Gastroesophageal sphincter (tissue), 4 donors: Measurements from ENCODE around the gene C11orf86. TPM values are rescaled to one million over a fixed set of nuclear protein-coding genes. Genes with fewer than 3 reads are reported as not detected.
"Not testable (repeated sequence)": the region's sequence is repeated elsewhere in the genome, so short reads cannot be mapped to it uniquely, and the experiment has no call there.

Source experiments
- ATAC-seq: fragments of 150-250 bp; one replicate; pipeline ENCODE4 v1.9.1; 2016; ENCODE audit warnings: mild to moderate bottlenecking, moderate library complexity
- H3K27ac ChIP-seq, 4 donors: fragments of 200-600 bp; sonication (generic) in 3 of 4; 1 replicate in 3 of 4; 2 replicates in 1 of 4; pipeline ENCODE4 v1.5.1; 2016 to 2019
- H3K27me3 ChIP-seq: fragments of 200-600 bp; sonication (generic); one replicate; pipeline ENCODE4 v1.5.1; 2019
- H3K36me3 ChIP-seq, 2 donors: fragments of 200-600 bp; sonication (generic); one replicate each; pipeline ENCODE4 v1.5.1; 2019; ENCODE audit warnings: control low read depth in 1 of 2
- H3K4me1 ChIP-seq, 3 donors: fragments of 200-600 bp; sonication (generic); 1 replicate in 2 of 3; 2 replicates in 1 of 3; pipeline ENCODE4 v1.5.1; 2016 to 2019; ENCODE audit warnings: control low read depth in 2 of 3
- H3K4me3 ChIP-seq, 2 donors: fragments of 200-600 bp; sonication (generic); one replicate each; pipeline ENCODE4 v1.5.1; 2019; ENCODE audit warnings: mild to moderate bottlenecking in 1 of 2, moderate library complexity in 1 of 2
- H3K9me3 ChIP-seq, 3 donors: fragments of 200-600 bp; sonication (generic); one replicate each; pipeline ENCODE4 v1.5.1; 2017 to 2019; ENCODE audit warnings: control low read depth in 2 of 3
- EP300 ChIP-seq: sonication (generic); formaldehyde crosslinking; IDR thresholded peaks from one replicate; pipeline ENCODE4 v1.6.1; 2017; ENCODE audit warnings: antibody characterized with exemption, mild to moderate bottlenecking
- POLR2A ChIP-seq, 2 donors: fragments of 450-650 bp; IDR thresholded peaks; one replicate each; pipeline ENCODE4 v1.6.1; 2017; ENCODE audit warnings: antibody characterized with exemption in 2 of 2, mild to moderate bottlenecking in 2 of 2, moderate library complexity in 1 of 2
- POLR2AphosphoS5 ChIP-seq: sonication (generic); formaldehyde crosslinking; IDR thresholded peaks from one replicate; pipeline ENCODE4 v1.6.1; 2017; ENCODE audit warnings: antibody characterized with exemption
- WGBS, 2 donors: methylation state at CpG; one replicate each; pipeline ENCODE4 v1.1.5; 2018; ENCODE audit warnings: low coverage in 1 of 2; 5-methylcytosine and 5-hydroxymethylcytosine counted together
- total RNA-seq, 4 donors: library from RNA; depleted of rRNA; stranded (reverse); fragments of >200 nt; gene quantifications; one replicate each; pipeline ENCODE4 v1.1.0, GENCODE V29; 2016
- TF ChIP-seq, protein P1 (sequence below), 4 experiments: fragments of 200-600 bp in 2 of 4; fragments of 450-650 bp in 2 of 4; sonication (generic) in 1 of 4; IDR thresholded peaks; one replicate each; pipeline ENCODE4 v1.5.1; 2017 to 2019; ENCODE audit warnings: antibody characterized with exemption in 4 of 4, mild to moderate bottlenecking in 2 of 4, moderate library complexity in 2 of 4

The C11orf86 gene
- total RNA-seq, 4 donors from 2014 or later = not detected

DNA sequence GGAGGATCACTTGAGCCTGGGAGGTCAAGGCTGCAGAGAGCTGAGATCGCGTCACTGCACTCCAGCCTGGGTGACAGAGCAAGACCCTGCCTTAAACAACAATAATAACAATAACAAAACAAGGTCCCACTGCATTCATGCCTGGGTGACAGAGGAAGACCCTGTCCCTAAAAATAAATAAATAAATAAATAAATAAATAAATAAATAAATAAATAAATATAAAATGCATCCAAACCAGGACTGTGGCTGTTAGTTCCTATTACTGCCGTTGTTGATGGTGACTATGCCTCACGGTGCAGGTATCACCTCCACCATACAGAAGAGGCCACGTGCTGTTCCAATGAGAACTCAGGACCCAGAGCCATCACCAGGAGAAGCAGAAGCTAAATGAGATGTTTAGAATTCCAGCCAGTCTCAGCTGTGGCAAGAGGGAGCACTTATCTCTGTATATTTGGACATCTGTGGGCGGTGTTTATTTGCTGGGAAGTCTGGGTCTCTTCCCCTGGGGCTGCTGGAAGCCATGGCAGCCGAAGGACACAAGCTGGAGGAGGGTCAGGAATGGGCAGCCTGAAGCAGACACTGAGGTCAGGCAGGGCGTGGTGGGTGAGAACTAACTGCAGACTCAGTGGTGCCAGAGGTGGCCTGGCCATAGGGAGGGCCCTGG lies 21.6 kb downstream of the C11orf86 start:
- no peak overlapping the region for H3K27ac ChIP-seq
- H3K27me3 ChIP-seq = peaks cover 23% of the 10 kb centered on the region
- no peak for TF ChIP-seq POLR2AphosphoS5
- no peak for TF ChIP-seq POLR2A (IDR thresholded peaks at IDR 0.05)
- TF ChIP-seq, protein P1, sequence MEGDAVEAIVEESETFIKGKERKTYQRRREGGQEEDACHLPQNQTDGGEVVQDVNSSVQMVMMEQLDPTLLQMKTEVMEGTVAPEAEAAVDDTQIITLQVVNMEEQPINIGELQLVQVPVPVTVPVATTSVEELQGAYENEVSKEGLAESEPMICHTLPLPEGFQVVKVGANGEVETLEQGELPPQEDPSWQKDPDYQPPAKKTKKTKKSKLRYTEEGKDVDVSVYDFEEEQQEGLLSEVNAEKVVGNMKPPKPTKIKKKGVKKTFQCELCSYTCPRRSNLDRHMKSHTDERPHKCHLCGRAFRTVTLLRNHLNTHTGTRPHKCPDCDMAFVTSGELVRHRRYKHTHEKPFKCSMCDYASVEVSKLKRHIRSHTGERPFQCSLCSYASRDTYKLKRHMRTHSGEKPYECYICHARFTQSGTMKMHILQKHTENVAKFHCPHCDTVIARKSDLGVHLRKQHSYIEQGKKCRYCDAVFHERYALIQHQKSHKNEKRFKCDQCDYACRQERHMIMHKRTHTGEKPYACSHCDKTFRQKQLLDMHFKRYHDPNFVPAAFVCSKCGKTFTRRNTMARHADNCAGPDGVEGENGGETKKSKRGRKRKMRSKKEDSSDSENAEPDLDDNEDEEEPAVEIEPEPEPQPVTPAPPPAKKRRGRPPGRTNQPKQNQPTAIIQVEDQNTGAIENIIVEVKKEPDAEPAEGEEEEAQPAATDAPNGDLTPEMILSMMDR (IDR thresholded peaks at IDR 0.05) = no peak
- TF ChIP-seq EP300 = no peak
- H3K4me3 ChIP-seq = no peak overlapping the region
- no peaks in the 10 kb centered on the region for H3K9me3 ChIP-seq
- H3K36me3 ChIP-seq = no peaks in the 10 kb centered on the region
- no peaks in the 10 kb centered on the region for H3K4me1 ChIP-seq
- ATAC-seq = peak; percentile 25
- 51 to 73% methylated on average over 5 to 6 of the region's 8 CpGs for WGBS, 2 donors

DNA sequence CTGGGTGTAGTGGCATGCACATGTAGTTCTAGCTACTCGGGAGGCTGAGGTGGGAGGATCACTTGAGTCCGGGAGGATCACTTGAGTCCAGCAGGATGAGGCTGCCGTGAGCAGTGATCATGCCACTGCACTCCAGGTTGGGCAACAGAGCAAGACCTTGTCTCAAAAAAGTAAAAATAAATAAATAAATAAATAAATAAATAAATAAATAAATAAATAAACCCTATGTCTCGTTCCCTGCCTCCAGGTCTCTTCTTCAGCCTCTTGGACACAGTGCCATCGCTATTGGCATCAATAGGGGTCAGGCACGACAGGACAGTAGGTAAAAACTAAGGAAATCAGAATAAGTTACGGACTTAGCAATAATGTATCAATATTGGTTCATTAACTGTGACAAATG lies 24.5 kb downstream of the C11orf86 start:
- H3K4me1 ChIP-seq = no peaks in the 10 kb centered on the region
- peaks cover 18% of the 10 kb centered on the region for H3K27me3 ChIP-seq
- H3K9me3 ChIP-seq = no peaks in the 10 kb centered on the region
- no peak overlapping the region for H3K4me3 ChIP-seq
- H3K27ac ChIP-seq = no peak overlapping the region
- no peak for ATAC-seq
- no peaks in the 10 kb centered on the region for H3K36me3 ChIP-seq
- no peak for TF ChIP-seq POLR2AphosphoS5
- TF ChIP-seq POLR2A (IDR thresholded peaks at IDR 0.05) = no peak
- TF ChIP-seq EP300 = no peak
- TF ChIP-seq, protein P1 (IDR thresholded peaks at IDR 0.05) = no peak
- 75 to 85% methylated on average over 6 to 7 of the region's 7 CpGs for WGBS, 2 donors

DNA sequence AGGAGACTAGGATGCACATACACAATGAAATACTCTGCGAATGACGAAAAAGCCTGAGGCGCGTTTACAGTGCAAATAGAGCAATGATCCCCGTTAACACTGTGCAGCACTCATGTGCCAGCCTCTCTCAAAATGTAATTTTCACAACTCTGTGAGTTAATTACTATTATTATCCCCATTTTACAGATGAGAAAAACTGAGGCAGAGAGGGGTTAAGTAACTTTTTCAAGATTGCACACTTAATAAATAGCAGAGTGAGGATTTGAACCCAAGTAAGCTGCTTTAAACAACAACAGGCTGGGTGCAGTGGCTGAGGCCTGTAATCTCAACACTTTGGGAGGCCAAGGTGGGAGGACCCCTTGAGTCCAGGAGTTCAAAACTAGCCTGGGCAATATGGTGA lies 26.2 kb downstream of the C11orf86 start:
- Histone ChIP-seq H3K4me3 (no peak overlapping the region), H3K9me3 (no peaks in the 10 kb centered on the region), H3K27me3 (peaks cover 8% of the 10 kb centered on the region), H3K4me1 (no peaks in the 10 kb centered on the region), H3K27ac (no peak overlapping the region), H3K36me3 (no peaks in the 10 kb centered on the region)
- 97 to 100% methylated on average over 4 to 5 of the region's 5 CpGs for WGBS, 2 donors
- ATAC-seq = no peak
- TF ChIP-seq, protein P1 (IDR thresholded peaks at IDR 0.05) = no peak
- TF ChIP-seq POLR2AphosphoS5 = no peak
- no peak for TF ChIP-seq EP300
- no peak for TF ChIP-seq POLR2A (IDR thresholded peaks at IDR 0.05)

DNA sequence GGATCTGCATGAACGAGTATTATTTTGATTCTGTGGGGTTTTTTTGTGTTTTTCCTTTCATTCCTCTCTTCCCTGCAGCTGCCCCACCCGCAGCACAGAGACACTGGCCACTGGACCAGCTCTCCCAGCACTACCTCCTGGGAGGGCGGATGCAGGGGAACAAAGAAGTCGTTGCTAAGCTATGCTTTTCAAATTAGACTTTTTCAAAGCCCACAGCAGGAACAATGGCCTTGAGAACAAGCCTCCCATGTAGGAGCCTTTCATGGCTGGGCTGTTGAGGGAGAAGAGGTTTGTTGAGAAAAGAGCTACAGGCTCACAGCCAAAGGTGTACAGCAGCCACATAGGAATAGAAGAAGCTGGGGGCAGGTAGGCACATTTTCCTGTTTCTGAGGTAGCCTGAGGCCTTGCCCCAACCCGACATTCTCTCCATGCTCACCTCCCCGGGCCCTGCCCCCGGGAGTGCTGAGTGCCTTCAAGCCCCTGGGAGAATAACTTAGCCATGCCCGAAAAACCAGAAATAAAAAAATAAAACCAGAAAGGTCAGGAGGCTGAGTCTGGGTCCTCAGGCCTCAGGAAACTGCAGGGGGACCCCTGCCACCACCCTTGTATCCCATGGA lies 27.3 kb downstream of the C11orf86 start:
- H3K9me3 ChIP-seq = no peaks in the 10 kb centered on the region
- H3K27me3 ChIP-seq = no peaks in the 10 kb centered on the region
- TF ChIP-seq, protein P1 (IDR thresholded peaks at IDR 0.05) = no peak
- TF ChIP-seq POLR2AphosphoS5 (no peak), POLR2A (IDR thresholded peaks at IDR 0.05) (no peak), EP300 (no peak)
- no peaks in the 10 kb centered on the region for H3K4me1 ChIP-seq
- no peak for ATAC-seq
- no peaks in the 10 kb centered on the region for H3K36me3 ChIP-seq
- H3K4me3 ChIP-seq = no peak overlapping the region
- H3K27ac ChIP-seq = no peak overlapping the region
- whole genome bisulfite sequencing, 2 donors = 37 to 56% methylated on average over 5 to 7 of the region's 8 CpGs

DNA sequence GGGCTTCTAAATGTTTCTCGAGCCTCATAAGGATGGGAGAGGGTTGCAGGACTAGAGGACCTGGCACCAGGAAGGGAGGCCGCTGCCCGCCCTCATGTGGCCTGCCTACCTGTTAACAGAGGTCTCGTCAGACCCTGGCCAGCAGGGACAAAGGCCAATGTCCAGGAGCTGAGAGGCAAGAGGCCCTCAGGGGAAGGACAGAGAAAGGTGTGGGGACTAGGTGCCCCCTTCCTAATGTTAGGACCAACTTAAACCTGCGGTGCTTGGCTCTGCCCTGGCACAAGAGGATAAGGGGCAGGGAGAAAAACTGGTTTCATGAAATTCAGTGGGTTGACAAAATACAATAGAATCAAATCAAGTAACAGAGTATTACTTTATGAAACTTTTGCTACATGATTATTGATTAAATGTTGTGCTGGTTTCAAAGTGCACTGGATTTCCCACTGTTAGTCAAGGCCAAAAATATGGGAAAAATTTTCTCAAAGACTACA lies 27.9 kb downstream of the C11orf86 start:
- no peak for ATAC-seq

DNA sequence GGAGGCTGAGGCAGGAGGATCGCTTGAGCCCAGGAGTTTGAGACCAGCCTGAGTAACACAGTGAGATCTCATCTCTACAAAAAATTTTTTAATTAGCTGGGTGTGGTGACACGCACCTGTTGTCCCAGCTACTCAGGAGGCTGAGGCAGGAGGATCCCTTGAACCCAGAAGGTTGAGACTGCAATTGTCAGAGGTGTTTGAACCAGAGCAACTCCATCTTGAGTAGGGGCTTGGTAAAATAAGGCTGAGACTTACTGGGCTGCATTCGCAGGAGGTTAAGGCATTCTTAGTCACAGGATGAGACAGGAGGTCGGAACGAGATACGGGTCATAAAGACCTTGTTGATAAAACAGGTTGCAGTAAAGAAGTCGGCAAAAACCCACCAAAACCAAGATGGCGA lies 30.1 kb downstream of the C11orf86 start:
- not testable (repeated sequence) for H3K9me3 ChIP-seq, H3K27ac ChIP-seq, H3K27me3 ChIP-seq, H3K4me3 ChIP-seq, H3K4me1 ChIP-seq, H3K36me3 ChIP-seq, ATAC-seq
- WGBS, 2 donors = 97% methylated on average over 5 of the region's 8 CpGs; no CpG with 5 or more reads in 1 of the 2 donors

More for the DNA sequence above, 27.9 kb downstream of the C11orf86 start:
- no peaks in the 10 kb centered on the region for H3K4me1 ChIP-seq
- H3K9me3 ChIP-seq = no peaks in the 10 kb centered on the region
- no peaks in the 10 kb centered on the region for H3K36me3 ChIP-seq
- WGBS, 2 donors = 71 to 92% methylated on average over 1 to 4 of the region's 5 CpGs
- H3K27me3 ChIP-seq = no peaks in the 10 kb centered on the region
- TF ChIP-seq POLR2AphosphoS5 = no peak
- no peak for TF ChIP-seq EP300
- TF ChIP-seq POLR2A (IDR thresholded peaks at IDR 0.05) = no peak
- TF ChIP-seq, protein P1 (IDR thresholded peaks at IDR 0.05) = no peak
- H3K27ac ChIP-seq = no peak overlapping the region
- H3K4me3 ChIP-seq = no peak overlapping the region
